C4-2B (cell line): Measurements from ENCODE around the gene CDT1.
"Not testable (repeated sequence)": the region's sequence is repeated elsewhere in the genome, so short reads cannot be mapped to it uniquely, and the experiment has no call there.

Experiments
- H3K27ac ChIP-seq: fragments of 450-650 bp; 2 replicates; pipeline ENCODE4 v1.5.1; 2017
- CTCF ChIP-seq: fragments of 450-650 bp; conservative IDR thresholded peaks from 2 replicates; pipeline ENCODE4 v1.5.1; 2017; ENCODE audit warnings: mild to moderate bottlenecking
- ZFX ChIP-seq: fragments of 450-650 bp; IDR thresholded peaks from 2 replicates; pipeline ENCODE4 v1.6.1; 2017

The CDT1 gene

GRCh38 chr16:88821168-88821850 is 17.7 kb downstream of the CDT1 start:
- no peak for TF ChIP-seq ZFX
- TF ChIP-seq CTCF: no peak; the same call in 1 of the 2 replicates
- no peak overlapping the region for H3K27ac ChIP-seq

GRCh38 chr16:88822281-88823040 is 18.9 kb downstream of the CDT1 start:
- TF ChIP-seq ZFX: no peak
- TF ChIP-seq CTCF: no peak
- no peak overlapping the region for H3K27ac ChIP-seq

DNA sequence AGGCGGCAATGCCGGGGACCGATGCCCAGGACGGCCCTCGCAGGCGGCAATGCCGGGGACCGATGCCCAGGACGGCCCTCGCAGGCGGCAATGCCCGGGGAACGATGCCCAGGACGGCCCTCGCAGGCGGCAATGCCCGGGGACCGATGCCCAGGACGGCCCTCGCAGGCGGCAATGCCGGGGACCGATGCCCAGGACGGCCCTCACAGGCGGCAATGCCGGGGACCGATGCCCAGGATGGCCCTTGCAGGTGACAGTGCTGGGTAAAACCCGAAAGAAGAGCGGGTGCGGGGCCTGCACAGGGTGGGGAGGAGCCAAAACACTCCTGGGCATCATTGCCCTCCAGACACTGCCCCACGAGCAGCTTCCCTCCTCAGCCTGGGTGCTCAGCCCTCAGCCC is 20.1 kb downstream of the CDT1 start:
- H3K27ac ChIP-seq: not testable (repeated sequence)

GRCh38 chr16:88824256-88825077 is 20.9 kb downstream of the CDT1 start:
- TF ChIP-seq CTCF: no peak
- no peak for TF ChIP-seq ZFX
- no peak overlapping the region for H3K27ac ChIP-seq

DNA sequence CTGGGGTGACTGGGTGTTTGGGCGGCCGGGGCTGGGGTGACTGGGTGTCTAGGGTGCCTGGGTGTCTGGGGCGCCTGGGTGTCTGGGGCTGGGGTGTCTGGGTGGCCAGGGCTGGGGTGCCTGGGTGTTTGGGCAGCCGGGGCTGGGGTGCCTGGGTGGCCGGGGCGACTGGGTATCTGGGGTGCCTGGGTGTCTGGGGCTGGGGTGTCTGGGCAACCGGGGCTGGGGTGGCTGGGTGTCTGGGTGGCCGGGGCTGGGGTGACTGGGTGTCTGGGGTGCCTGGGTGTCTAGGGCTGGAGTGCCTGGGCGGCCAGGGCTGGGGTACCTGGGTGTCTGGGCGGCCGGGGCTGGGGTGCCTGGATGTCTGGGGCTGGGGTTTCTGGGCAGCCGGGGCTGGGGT is 21.6 kb downstream of the CDT1 start:
- TF ChIP-seq CTCF: no peak
- no peak for TF ChIP-seq ZFX
- H3K27ac ChIP-seq: no peak overlapping the region

GRCh38 chr16:88826070-88826840 is 22.7 kb downstream of the CDT1 start:
- no peak overlapping the region for H3K27ac ChIP-seq
- no peak for TF ChIP-seq ZFX

- TF ChIP-seq CTCF (no peak), ZFX (no peak)
- no peak overlapping the region for H3K27ac ChIP-seq
Measured at GRCh38 chr16:88827727-88828126, 24.1 kb downstream of the CDT1 start.

- TF ChIP-seq ZFX: no peak
- TF ChIP-seq CTCF: no peak
Measured at GRCh38 chr16:88828711-88829110, 25.1 kb downstream of the CDT1 start.

More at GRCh38 chr16:88828711-88829110, 25.1 kb downstream of the CDT1 start:
- no peak overlapping the region for H3K27ac ChIP-seq
